GM12891 (cell line): ENCODE data around the gene CAPN7.

Experiments
- DNase-seq: peaks from one replicate; pipeline ENCODE4 v3.0.0; 2011; ENCODE audit warnings: low spot score; ENCODE audit not compliant: insufficient read length
- FAIRE-seq: peaks from 2 replicates; lab custom pipeline; 2011; peaks lifted over from hg19 to GRCh38; lab: Jason Lieb, UNC
- PAX5 ChIP-seq: IDR thresholded peaks from 2 replicates; pipeline ENCODE4 v1.6.1; 2011; ENCODE audit warnings: low read length, moderate library complexity, mild to moderate bottlenecking; ENCODE audit not compliant: insufficient read depth, severe bottlenecking
- POLR2A ChIP-seq: IDR thresholded peaks from 2 replicates; pipeline ENCODE4 v1.6.1; 2011; ENCODE audit warnings: low read depth, low read length, control low read depth
- POLR2AphosphoS5 ChIP-seq: IDR thresholded peaks from 2 replicates; pipeline ENCODE4 v1.6.1; 2011; ENCODE audit warnings: low read depth, low read length, control low read depth
- POU2F2 ChIP-seq: IDR thresholded peaks from 2 replicates; pipeline ENCODE4 v1.6.1; 2011; ENCODE audit warnings: low read depth, mild to moderate bottlenecking, control low read depth, low read length, moderate library complexity
- SPI1 ChIP-seq: IDR thresholded peaks from 2 replicates; pipeline ENCODE4 v1.6.1; 2011; ENCODE audit warnings: low read depth, low read length, control low read depth
- TAF1 ChIP-seq: IDR thresholded peaks from 2 replicates; pipeline ENCODE4 v1.6.1; 2011; ENCODE audit warnings: low read depth, low read length, control low read depth

The CAPN7 gene

GRCh38 chr3:15279671-15280402, 73.8 kb downstream of the CAPN7 start:
- no peak for FAIRE-seq
- TF ChIP-seq PAX5: no peak
- no peak for TF ChIP-seq POLR2AphosphoS5
- no peak for TF ChIP-seq TAF1
- no peak for TF ChIP-seq SPI1
- no peak for TF ChIP-seq POLR2A
- TF ChIP-seq POU2F2: no peak
- DNase-seq: no peak

DNA sequence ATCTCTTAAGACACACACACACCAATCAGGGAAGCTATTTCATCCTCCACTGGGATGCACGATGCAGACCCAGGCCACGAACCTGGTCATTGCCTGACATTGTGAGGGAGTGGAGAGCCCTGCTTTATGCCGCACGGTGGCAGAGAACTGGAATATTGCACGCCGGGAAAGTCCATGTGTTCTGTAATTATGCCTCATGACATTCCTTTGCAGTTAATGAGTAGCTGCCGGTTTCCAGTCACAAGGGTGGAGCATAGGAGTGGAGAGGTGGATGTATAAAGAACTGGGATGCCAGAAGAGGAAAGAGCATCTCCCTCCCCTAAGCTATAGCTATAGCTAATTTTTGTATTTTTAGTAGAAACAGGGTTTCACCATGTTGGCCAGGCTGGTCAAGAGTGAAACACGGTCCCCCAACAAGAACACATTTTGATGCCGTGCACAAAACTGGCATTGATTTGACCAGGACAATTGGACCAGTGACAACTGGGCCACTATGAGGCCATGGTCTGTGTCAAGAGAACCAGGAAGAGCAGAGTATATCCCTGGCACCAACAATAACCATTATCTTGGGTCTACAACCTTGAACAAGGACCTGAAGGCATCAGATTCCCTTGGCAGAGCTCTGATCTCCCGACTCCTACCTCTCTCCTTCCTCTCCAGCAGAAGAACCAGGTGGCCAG, 74.9 kb downstream of the CAPN7 start:
- TF ChIP-seq SPI1 (no peak), POU2F2 (no peak), PAX5 (no peak), POLR2A (no peak), POLR2AphosphoS5 (no peak), TAF1 (no peak)
- FAIRE-seq (no peak), DNase-seq (no peak)

DNA sequence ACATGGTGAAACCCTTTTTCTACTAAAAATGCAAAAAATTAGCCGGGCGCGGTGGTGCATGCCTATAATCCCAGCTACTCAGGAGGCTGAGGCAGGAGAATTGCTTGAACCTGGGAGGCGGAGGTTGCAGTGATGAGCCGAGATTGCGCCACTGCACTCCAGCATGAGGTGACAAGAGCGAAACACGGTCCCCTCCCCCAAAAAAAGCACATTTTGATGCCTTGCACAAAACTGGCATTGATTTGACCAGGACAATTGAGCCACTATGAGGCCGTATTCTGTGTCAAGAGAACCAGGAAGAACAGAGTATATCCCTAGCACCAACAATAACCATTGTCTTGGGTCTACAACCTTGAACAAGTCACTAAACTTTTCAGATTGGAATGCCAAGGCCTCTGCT, 75.8 kb downstream of the CAPN7 start:
- no peak for TF ChIP-seq SPI1
- no peak for TF ChIP-seq POLR2AphosphoS5
- TF ChIP-seq TAF1: no peak
- TF ChIP-seq PAX5: no peak
- no peak for TF ChIP-seq POU2F2
- TF ChIP-seq POLR2A: no peak
- DNase-seq (no peak), FAIRE-seq (no peak)

DNA sequence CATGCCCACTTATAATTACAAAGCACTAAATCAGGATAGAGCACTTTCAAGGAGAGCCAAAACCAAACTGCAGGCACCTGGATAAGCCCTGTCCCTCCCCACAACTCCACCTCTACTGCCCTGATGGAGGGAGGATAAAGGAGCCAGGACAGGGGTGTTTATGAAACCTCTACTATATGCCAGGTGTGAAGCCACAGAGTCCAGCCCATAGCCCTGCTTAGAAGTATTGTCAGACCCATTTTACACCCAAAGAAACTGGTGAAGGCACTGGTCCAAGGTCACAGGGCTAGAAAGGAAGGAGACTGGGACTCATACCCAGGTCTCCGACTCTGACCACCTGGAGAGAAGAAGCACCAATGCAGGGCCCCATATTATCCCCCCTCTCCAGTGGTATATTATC, 77.7 kb downstream of the CAPN7 start:
- no peak for FAIRE-seq
- no peak for TF ChIP-seq POLR2A
- no peak for TF ChIP-seq TAF1
- no peak for TF ChIP-seq PAX5
- TF ChIP-seq POLR2AphosphoS5: no peak
- no peak for TF ChIP-seq POU2F2
- TF ChIP-seq SPI1: no peak
- no peak for DNase-seq

- FAIRE-seq (no peak), DNase-seq (no peak)
- TF ChIP-seq SPI1 (no peak), POLR2AphosphoS5 (no peak), POLR2A (no peak)
Observed at GRCh38 chr3:15284121-15284889, 78.3 kb downstream of the CAPN7 start.

- DNase-seq (no peak), FAIRE-seq (no peak)
- TF ChIP-seq SPI1: no peak
- no peak for TF ChIP-seq POLR2AphosphoS5
- no peak for TF ChIP-seq POLR2A
- no peak for TF ChIP-seq POU2F2
- TF ChIP-seq TAF1: no peak
- TF ChIP-seq PAX5: no peak
Observed at GRCh38 chr3:15286022-15286421, 80.0 kb downstream of the CAPN7 start.

DNA sequence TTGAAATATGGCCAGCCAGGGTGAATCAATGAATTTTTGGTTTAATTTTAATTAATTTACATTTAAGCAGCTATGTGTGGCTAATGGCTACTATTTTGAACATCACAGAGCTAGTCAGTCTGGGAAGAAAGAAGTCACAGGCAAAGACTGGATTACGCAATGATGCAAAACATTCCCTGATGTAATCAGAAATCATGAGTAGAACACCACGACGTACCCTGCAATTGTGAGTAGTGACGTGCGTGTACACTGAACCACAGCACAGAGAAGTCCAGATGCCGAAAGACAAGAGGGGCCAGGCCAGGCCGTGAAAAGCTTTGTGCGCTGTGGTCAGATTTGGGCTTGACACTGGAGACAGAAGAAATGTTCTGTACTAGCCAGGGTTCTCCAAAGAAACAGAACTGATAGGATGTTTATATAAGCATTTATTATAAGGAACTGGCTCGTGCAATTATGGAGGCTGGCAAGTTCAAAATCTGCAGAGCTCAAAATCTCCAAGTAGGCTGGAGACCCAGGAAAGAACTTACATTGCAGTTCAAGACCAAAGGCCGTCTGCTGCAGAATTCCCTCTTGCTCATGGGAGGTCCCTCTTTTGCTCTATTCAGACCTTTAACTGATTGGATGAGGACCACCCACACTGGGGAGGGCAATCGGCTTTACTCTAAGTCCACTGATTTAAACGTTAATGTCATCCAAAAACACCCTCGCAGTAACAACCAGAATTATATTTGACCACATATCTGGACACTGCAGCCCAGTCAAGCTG, 81.7 kb downstream of the CAPN7 start:
- DNase-seq: no peak
- TF ChIP-seq TAF1: no peak
- no peak for TF ChIP-seq POU2F2
- no peak for TF ChIP-seq SPI1
- no peak for TF ChIP-seq POLR2AphosphoS5
- TF ChIP-seq POLR2A: no peak
- no peak for TF ChIP-seq PAX5
- no peak for FAIRE-seq

DNA sequence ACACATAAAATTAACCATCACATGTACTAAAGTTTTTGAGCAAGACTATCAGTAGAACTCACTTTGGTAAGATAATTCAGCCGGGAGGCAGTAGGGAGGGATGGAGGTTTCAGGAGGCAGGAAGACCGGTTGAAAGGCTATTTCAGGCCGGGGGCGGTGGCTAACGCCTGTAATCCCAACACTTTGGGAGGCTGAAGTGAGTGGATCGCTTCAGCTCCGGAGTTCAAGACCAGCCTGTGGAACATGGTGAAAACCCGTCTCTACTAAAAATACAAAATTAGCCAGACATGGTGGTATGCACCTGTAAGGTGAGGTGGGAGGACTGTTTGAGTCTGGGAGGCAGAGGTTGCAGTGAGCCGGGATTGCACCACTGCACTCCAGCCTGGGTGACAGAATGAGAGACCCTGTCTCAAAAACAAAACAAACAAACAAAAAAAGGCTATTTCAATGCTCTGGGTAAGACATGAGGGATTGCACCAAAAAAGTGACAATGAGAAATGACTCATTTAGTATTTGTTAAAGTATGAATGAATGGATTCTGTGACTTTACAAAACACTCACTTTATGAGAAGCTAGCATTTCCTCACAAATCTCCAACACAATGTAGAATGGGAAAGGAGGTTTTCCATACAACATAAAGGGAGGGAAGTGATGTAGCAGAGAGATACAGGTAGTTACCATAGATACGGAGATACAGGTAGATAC, 82.4 kb downstream of the CAPN7 start:
- DNase-seq (no peak), FAIRE-seq (no peak)
- TF ChIP-seq PAX5 (no peak), POLR2AphosphoS5 (no peak), POLR2A (no peak), TAF1 (no peak), POU2F2 (no peak), SPI1 (no peak)

DNA sequence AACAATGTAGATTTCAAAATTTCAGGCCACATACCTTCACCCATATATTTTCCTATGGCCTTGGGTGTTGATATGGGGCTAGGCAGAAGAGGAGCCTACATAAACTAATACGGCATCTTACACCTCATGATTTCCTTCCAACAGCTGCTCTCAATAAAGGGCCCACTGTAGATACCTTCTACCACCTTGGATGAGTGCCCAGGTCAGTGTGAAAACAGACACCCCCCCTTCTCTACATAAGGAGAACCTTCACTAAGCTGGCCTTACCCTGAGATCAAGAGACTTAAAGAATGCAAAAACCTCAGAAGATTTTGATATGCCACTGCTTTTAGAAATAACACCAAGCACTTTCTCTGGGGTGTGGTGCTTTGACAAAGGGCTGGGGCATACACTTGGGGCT, 83.6 kb downstream of the CAPN7 start:
- no peak for DNase-seq
- no peak for FAIRE-seq
- no peak for TF ChIP-seq POLR2AphosphoS5
- no peak for TF ChIP-seq POU2F2
- TF ChIP-seq SPI1: no peak
- TF ChIP-seq PAX5: no peak
- TF ChIP-seq TAF1: no peak
- TF ChIP-seq POLR2A: no peak
